Measurements from ENCODE around the gene LAMTOR4.

GRCh38 chr7:100171087-100171681 lies 22.5 kb downstream of the LAMTOR4 start:
- TF ChIP-seq CTCF (IDR thresholded peaks at IDR 0.05), result no peak
- TF ChIP-seq POLR2AphosphoS5 (IDR thresholded peaks at IDR 0.05; ENCODE audit: low read depth, low read length), result no peak
- TF ChIP-seq SIN3A (IDR thresholded peaks at IDR 0.05; ENCODE audit: borderline replicate concordance, insufficient read depth, low read depth, low read length), result no peak
- no peak for TF ChIP-seq TCF7L2 (IDR thresholded peaks at IDR 0.05; ENCODE audit: low read depth, low read length)
- no peak for TF ChIP-seq REST (IDR thresholded peaks at IDR 0.05; ENCODE audit: insufficient read depth in 1 of 2, low read depth in 2 of 2, low read length in 1 of 2)
